Measurements from ENCODE around the gene PLN. TPM values are rescaled to one million over a fixed set of nuclear protein-coding genes. Genes with fewer than 3 reads are reported as not detected.

PLN gene
- total RNA-seq, 1 experiment from 2014 or later: not detected

- TF ChIP-seq PRDM15 (CRISPR knock-in tag; IDR thresholded peaks at IDR 0.05): no peak
- no peak for TF ChIP-seq NR3C1 (CRISPR knock-in tag; conservative IDR thresholded peaks at IDR 0.05; ENCODE audit: low read depth)
- TF ChIP-seq CTCF (IDR thresholded peaks at IDR 0.05): no peak
- TF ChIP-seq EMX1 (CRISPR knock-in tag; IDR thresholded peaks at IDR 0.05): no peak
- TF ChIP-seq NFATC4 (CRISPR knock-in tag; IDR thresholded peaks at IDR 0.05): no peak
- no peak for TF ChIP-seq MXD4 (CRISPR knock-in tag; IDR thresholded peaks at IDR 0.05; ENCODE audit: borderline replicate concordance)
- TF ChIP-seq OVOL2 (CRISPR knock-in tag; IDR thresholded peaks at IDR 0.05; ENCODE audit: borderline replicate concordance): no peak
- TF ChIP-seq TEAD4 (CRISPR knock-in tag; IDR thresholded peaks at IDR 0.05): no peak
- TF ChIP-seq ZNF121 (CRISPR knock-in tag; IDR thresholded peaks at IDR 0.05): no peak
- TF ChIP-seq FOXK1 (CRISPR knock-in tag; IDR thresholded peaks at IDR 0.05): no peak
- no peak for TF ChIP-seq ATF3 (CRISPR knock-in tag; conservative IDR thresholded peaks at IDR 0.05)
- TF ChIP-seq, protein P1, sequence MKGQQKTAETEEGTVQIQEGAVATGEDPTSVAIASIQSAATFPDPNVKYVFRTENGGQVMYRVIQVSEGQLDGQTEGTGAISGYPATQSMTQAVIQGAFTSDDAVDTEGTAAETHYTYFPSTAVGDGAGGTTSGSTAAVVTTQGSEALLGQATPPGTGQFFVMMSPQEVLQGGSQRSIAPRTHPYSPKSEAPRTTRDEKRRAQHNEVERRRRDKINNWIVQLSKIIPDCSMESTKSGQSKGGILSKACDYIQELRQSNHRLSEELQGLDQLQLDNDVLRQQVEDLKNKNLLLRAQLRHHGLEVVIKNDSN (CRISPR knock-in tag; IDR thresholded peaks at IDR 0.05): no peak
- TF ChIP-seq, protein P2, sequence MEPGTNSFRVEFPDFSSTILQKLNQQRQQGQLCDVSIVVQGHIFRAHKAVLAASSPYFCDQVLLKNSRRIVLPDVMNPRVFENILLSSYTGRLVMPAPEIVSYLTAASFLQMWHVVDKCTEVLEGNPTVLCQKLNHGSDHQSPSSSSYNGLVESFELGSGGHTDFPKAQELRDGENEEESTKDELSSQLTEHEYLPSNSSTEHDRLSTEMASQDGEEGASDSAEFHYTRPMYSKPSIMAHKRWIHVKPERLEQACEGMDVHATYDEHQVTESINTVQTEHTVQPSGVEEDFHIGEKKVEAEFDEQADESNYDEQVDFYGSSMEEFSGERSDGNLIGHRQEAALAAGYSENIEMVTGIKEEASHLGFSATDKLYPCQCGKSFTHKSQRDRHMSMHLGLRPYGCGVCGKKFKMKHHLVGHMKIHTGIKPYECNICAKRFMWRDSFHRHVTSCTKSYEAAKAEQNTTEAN (CRISPR knock-in tag; IDR thresholded peaks at IDR 0.05): no peak
- TF ChIP-seq, protein P3, sequence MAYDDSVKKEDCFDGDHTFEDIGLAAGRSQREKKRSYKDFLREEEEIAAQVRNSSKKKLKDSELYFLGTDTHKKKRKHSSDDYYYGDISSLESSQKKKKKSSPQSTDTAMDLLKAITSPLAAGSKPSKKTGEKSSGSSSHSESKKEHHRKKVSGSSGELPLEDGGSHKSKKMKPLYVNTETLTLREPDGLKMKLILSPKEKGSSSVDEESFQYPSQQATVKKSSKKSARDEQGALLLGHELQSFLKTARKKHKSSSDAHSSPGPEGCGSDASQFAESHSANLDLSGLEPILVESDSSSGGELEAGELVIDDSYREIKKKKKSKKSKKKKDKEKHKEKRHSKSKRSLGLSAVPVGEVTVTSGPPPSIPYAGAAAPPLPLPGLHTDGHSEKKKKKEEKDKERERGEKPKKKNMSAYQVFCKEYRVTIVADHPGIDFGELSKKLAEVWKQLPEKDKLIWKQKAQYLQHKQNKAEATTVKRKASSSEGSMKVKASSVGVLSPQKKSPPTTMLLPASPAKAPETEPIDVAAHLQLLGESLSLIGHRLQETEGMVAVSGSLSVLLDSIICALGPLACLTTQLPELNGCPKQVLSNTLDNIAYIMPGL (CRISPR knock-in tag; IDR thresholded peaks at IDR 0.05): no peak
- no peak for TF ChIP-seq CREM (CRISPR knock-in tag; IDR thresholded peaks at IDR 0.05)
Measured at GRCh38 chr6:118530942-118531341, 17.2 kb upstream of the PLN start (continued).

DNA sequence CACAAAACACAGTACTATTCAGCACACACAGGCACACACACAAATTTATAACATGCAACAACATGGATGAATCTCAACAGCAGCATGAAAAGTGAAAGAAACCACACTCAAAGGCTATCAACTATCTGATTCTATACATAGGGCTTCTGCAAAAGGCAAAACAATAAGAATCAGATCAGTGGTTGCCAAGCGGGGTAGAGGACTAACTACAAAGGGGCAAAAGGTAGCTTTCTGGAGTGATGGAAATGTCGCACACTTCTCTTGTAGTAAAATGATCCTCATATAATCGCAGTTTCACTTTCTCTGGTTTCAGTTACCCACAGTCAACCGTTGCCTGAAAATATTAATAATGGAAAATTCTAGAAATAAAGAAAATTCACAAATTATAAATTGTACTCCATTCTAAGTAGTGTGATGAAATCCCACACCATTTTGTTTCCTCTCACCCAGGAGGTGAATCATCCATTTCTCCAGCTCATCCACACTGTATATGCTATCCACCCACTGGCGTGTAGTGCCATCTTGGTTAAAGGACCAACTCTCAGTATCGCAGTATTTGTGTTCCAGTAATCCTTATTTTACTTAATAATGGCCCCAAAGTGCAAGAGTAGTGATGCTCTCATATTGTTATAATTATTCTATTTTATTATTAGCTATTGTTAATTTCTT lies 12.8 kb upstream of the PLN start:
- ChIA-PET CTCF (no interaction called here), POLR2A (no interaction called here)

More for the DNA sequence above, 12.8 kb upstream of the PLN start:
- Mint-ChIP-seq H3K4me1 (no peaks in the 10 kb centered on the region), H3K27ac (no peak overlapping the region), H3K9me3 (peaks cover 13% of the 10 kb centered on the region), H3K4me3 (no peak overlapping the region), H3K36me3 (0 out of 2 replicates have a peak, but pooled peaks cover 2% of the 10 kb centered on the region), H3K27me3 (ENCODE audit: low read depth) (no peaks in the 10 kb centered on the region)
- ATAC-seq (no peak), DNase-seq (ENCODE audit: low spot score) (no peak)
- TF ChIP-seq TEAD1 (CRISPR knock-in tag; IDR thresholded peaks at IDR 0.05) (no peak), ESRRA (CRISPR knock-in tag; IDR thresholded peaks at IDR 0.05; ENCODE audit: borderline replicate concordance) (no peak), GTF2I (CRISPR knock-in tag; conservative IDR thresholded peaks at IDR 0.05) (no peak), ZNF671 (CRISPR knock-in tag; IDR thresholded peaks at IDR 0.05) (no peak), PRRX2 (CRISPR knock-in tag; IDR thresholded peaks at IDR 0.05) (no peak), E2F1 (CRISPR knock-in tag; IDR thresholded peaks at IDR 0.05) (no peak), ZNF121 (CRISPR knock-in tag; IDR thresholded peaks at IDR 0.05) (no peak)
- TF ChIP-seq, protein P4, sequence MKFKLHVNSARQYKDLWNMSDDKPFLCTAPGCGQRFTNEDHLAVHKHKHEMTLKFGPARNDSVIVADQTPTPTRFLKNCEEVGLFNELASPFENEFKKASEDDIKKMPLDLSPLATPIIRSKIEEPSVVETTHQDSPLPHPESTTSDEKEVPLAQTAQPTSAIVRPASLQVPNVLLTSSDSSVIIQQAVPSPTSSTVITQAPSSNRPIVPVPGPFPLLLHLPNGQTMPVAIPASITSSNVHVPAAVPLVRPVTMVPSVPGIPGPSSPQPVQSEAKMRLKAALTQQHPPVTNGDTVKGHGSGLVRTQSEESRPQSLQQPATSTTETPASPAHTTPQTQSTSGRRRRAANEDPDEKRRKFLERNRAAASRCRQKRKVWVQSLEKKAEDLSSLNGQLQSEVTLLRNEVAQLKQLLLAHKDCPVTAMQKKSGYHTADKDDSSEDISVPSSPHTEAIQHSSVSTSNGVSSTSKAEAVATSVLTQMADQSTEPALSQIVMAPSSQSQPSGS (CRISPR knock-in tag; IDR thresholded peaks at IDR 0.05; ENCODE audit: borderline replicate concordance, low read depth): no peak
- TF ChIP-seq, protein P5, sequence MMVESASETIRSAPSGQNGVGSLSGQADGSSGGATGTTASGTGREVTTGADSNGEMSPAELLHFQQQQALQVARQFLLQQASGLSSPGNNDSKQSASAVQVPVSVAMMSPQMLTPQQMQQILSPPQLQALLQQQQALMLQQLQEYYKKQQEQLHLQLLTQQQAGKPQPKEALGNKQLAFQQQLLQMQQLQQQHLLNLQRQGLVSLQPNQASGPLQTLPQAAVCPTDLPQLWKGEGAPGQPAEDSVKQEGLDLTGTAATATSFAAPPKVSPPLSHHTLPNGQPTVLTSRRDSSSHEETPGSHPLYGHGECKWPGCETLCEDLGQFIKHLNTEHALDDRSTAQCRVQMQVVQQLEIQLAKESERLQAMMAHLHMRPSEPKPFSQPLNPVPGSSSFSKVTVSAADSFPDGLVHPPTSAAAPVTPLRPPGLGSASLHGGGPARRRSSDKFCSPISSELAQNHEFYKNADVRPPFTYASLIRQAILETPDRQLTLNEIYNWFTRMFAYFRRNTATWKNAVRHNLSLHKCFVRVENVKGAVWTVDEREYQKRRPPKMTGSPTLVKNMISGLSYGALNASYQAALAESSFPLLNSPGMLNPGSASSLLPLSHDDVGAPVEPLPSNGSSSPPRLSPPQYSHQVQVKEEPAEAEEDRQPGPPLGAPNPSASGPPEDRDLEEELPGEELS (CRISPR knock-in tag; IDR thresholded peaks at IDR 0.05): no peak

Data from WTC11 (cell line).